K562 (cell line): ENCODE data around the gene BTBD2. TPM values are rescaled to one million over a fixed set of nuclear protein-coding genes. Genes with fewer than 3 reads are reported as not detected.

ENCODE experiments used
- ASH1L ChIP-seq: fragments of 450-650 bp; IDR thresholded peaks from 2 replicates; pipeline ENCODE4 v1.6.1; 2018; ENCODE audit warnings: borderline replicate concordance, mild to moderate bottlenecking, low read depth; ENCODE audit not compliant: partially characterized antibody
- EGR1 ChIP-seq: fragments of 450-650 bp; conservative IDR thresholded peaks from 2 replicates; pipeline ENCODE4 v1.6.1; 2017; ENCODE audit warnings: mild to moderate bottlenecking
- ERF ChIP-seq: fragments of 450-650 bp; formaldehyde crosslinking; IDR thresholded peaks from 2 replicates; pipeline ENCODE4 v1.4.0; 2020; ENCODE audit warnings: mild to moderate bottlenecking, mixed read lengths
- NFE2L1 ChIP-seq: fragments of 450-650 bp; IDR thresholded peaks from 2 replicates; pipeline ENCODE4 v1.6.1; 2016; ENCODE audit warnings: missing genetic modification characterization, low read depth, mild to moderate bottlenecking, missing compliant biosample characterization, moderate library complexity, borderline replicate concordance
- PTBP1 ChIP-seq: fragments of 200-400 bp; formaldehyde crosslinking; IDR thresholded peaks from 2 replicates; pipeline ENCODE4 v1.6.1; 2017; ENCODE audit warnings: low read depth, low read length
- RBM15 ChIP-seq: fragments of 200-400 bp; formaldehyde crosslinking; IDR thresholded peaks from 2 replicates; pipeline ENCODE4 v1.6.1; 2018; ENCODE audit warnings: mild to moderate bottlenecking, low read length, moderate library complexity; ENCODE audit not compliant: insufficient read depth
- RBM17 ChIP-seq: fragments of 200-400 bp; formaldehyde crosslinking; IDR thresholded peaks from 2 replicates; pipeline ENCODE4 v1.6.1; 2017; ENCODE audit warnings: low read depth, mild to moderate bottlenecking, low read length, borderline replicate concordance
- RCOR1 ChIP-seq, 2 experiments: IDR thresholded peaks; 2 replicates each; pipeline ENCODE4 v1.6.1; 2012; ENCODE audit warnings: low read depth in 2 of 2, low read length in 2 of 2, borderline replicate concordance in 1 of 2, improper control_type of control experiment in 1 of 2
- RFX5 ChIP-seq: IDR thresholded peaks from 2 replicates; pipeline ENCODE4 v1.6.1; 2011; ENCODE audit warnings: low read depth, mild to moderate bottlenecking, improper control_type of control experiment, low read length
- SMAD4 ChIP-seq: fragments of 250-450 bp; sonication (Bioruptor Pico); conservative IDR thresholded peaks from 2 replicates; pipeline ENCODE4 v1.8.0; 2021; ENCODE audit warnings: inconsistent platforms, mild to moderate bottlenecking, moderate library complexity
- TGIF2 ChIP-seq: sonication (generic); formaldehyde crosslinking; IDR thresholded peaks from 2 replicates; pipeline ENCODE4 v1.8.1; 2022; ENCODE audit warnings: mild to moderate bottlenecking, missing genetic modification reagents, moderate library complexity
- XRCC4 ChIP-seq: IDR thresholded peaks from one replicate; pipeline ENCODE4 v1.6.1; 2011; ENCODE audit not compliant: insufficient read depth, insufficient read length; ENCODE audit errors: extremely low read depth
- ZNF507 ChIP-seq: conservative IDR thresholded peaks from 2 replicates; pipeline ENCODE4 v1.6.1; 2017; ENCODE audit warnings: missing genetic modification characterization, missing compliant biosample characterization
- ZZZ3 ChIP-seq: fragments of 450-650 bp; IDR thresholded peaks from 2 replicates; pipeline ENCODE4 v1.6.1; 2016; ENCODE audit warnings: antibody characterized with exemption, mild to moderate bottlenecking, moderate library complexity
- polyA plus RNA-seq, 8 experiments: library from polyadenylated mRNA; depleted of rRNA in 4 of 8; stranded (reverse) in 5 of 8; unstranded in 3 of 8; fragments of >200 nt; fragmentation: Nextera tagmentation in 2 of 8; fragmentation: Illumina TruSeq in 1 of 8; extraction: Ambion mirVana in 2 of 8; extraction: Trizol in 1 of 8; gene quantifications; 2 replicates each; pipeline versions ENCODE4 v1.2.1 to v1.2.3, GENCODE V29; 2011 to 2014; ENCODE audit warnings: inconsistent platforms in 1 of 8, missing spikeins in 1 of 8
- total RNA-seq, 7 experiments: library from RNA; depleted of rRNA in 6 of 7; stranded (reverse); fragments of >200 nt in 6 of 7; fragmentation: Illumina TruSeq in 2 of 7; extraction: Trizol in 2 of 7; gene quantifications; 2 replicates each; pipeline versions ENCODE4 v1.2.1 to v1.2.3, GENCODE V29; 2011 to 2021; ENCODE audit warnings: low replicate concordance in 1 of 7
- TF ChIP-seq, protein P1 (sequence below): fragments of 200-600 bp; sonication (generic); IDR thresholded peaks from one replicate; pipeline ENCODE4 v1.6.1; 2012; ENCODE audit warnings: mild to moderate bottlenecking, low read depth, low read length, inconsistent platforms
- TF ChIP-seq, protein P2 (sequence below): fragments of 450-650 bp; formaldehyde crosslinking; conservative IDR thresholded peaks from 2 replicates; pipeline ENCODE4 v1.4.0; 2022; ENCODE audit warnings: mild to moderate bottlenecking, missing genetic modification characterization

The BTBD2 gene
- total and polyA plus RNA-seq, 9 of the 15 experiments (the other 6 are each of a cell fraction or from before 2014, with no cell fraction given): 0.10 to 15.6 (median 6.9) TPM

DNA sequence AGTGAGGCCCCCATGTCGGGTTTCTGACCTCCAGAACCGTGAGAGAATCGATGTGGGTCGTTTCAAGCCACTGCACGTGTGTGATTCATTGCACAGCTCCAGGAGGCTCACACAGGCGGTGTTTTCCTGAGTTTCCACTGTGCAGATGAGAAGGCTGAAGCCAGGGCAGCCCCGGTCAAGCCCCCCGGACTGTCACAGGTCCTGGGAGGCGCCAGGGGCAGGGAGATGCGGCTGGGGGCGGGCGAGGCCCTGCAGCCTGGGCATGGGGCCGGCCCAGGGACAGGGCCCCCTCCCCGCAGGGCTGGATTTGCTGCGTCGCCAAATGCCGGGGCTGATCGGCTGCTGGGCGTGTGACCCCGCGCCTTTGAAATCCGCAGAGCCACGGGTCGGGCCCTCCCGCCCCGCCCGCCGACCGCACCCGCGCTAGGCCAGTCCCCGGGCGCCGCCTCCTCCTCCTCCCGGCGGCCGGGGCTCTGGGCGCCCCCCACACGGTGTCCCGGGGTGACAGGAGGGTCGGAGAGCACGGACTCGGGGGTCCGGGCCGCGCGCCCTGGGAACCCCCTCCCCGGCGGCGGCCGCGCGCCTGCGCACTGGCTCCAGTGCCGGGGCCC, 45.5 kb upstream of the BTBD2 start (continued):
- TF ChIP-seq, protein P1, sequence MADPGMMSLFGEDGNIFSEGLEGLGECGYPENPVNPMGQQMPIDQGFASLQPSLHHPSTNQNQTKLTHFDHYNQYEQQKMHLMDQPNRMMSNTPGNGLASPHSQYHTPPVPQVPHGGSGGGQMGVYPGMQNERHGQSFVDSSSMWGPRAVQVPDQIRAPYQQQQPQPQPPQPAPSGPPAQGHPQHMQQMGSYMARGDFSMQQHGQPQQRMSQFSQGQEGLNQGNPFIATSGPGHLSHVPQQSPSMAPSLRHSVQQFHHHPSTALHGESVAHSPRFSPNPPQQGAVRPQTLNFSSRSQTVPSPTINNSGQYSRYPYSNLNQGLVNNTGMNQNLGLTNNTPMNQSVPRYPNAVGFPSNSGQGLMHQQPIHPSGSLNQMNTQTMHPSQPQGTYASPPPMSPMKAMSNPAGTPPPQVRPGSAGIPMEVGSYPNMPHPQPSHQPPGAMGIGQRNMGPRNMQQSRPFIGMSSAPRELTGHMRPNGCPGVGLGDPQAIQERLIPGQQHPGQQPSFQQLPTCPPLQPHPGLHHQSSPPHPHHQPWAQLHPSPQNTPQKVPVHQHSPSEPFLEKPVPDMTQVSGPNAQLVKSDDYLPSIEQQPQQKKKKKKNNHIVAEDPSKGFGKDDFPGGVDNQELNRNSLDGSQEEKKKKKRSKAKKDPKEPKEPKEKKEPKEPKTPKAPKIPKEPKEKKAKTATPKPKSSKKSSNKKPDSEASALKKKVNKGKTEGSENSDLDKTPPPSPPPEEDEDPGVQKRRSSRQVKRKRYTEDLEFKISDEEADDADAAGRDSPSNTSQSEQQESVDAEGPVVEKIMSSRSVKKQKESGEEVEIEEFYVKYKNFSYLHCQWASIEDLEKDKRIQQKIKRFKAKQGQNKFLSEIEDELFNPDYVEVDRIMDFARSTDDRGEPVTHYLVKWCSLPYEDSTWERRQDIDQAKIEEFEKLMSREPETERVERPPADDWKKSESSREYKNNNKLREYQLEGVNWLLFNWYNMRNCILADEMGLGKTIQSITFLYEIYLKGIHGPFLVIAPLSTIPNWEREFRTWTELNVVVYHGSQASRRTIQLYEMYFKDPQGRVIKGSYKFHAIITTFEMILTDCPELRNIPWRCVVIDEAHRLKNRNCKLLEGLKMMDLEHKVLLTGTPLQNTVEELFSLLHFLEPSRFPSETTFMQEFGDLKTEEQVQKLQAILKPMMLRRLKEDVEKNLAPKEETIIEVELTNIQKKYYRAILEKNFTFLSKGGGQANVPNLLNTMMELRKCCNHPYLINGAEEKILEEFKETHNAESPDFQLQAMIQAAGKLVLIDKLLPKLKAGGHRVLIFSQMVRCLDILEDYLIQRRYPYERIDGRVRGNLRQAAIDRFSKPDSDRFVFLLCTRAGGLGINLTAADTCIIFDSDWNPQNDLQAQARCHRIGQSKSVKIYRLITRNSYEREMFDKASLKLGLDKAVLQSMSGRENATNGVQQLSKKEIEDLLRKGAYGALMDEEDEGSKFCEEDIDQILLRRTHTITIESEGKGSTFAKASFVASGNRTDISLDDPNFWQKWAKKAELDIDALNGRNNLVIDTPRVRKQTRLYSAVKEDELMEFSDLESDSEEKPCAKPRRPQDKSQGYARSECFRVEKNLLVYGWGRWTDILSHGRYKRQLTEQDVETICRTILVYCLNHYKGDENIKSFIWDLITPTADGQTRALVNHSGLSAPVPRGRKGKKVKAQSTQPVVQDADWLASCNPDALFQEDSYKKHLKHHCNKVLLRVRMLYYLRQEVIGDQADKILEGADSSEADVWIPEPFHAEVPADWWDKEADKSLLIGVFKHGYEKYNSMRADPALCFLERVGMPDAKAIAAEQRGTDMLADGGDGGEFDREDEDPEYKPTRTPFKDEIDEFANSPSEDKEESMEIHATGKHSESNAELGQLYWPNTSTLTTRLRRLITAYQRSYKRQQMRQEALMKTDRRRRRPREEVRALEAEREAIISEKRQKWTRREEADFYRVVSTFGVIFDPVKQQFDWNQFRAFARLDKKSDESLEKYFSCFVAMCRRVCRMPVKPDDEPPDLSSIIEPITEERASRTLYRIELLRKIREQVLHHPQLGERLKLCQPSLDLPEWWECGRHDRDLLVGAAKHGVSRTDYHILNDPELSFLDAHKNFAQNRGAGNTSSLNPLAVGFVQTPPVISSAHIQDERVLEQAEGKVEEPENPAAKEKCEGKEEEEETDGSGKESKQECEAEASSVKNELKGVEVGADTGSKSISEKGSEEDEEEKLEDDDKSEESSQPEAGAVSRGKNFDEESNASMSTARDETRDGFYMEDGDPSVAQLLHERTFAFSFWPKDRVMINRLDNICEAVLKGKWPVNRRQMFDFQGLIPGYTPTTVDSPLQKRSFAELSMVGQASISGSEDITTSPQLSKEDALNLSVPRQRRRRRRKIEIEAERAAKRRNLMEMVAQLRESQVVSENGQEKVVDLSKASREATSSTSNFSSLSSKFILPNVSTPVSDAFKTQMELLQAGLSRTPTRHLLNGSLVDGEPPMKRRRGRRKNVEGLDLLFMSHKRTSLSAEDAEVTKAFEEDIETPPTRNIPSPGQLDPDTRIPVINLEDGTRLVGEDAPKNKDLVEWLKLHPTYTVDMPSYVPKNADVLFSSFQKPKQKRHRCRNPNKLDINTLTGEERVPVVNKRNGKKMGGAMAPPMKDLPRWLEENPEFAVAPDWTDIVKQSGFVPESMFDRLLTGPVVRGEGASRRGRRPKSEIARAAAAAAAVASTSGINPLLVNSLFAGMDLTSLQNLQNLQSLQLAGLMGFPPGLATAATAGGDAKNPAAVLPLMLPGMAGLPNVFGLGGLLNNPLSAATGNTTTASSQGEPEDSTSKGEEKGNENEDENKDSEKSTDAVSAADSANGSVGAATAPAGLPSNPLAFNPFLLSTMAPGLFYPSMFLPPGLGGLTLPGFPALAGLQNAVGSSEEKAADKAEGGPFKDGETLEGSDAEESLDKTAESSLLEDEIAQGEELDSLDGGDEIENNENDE: no peak
- TF ChIP-seq TGIF2 (CRISPR knock-in tag): no peak; the same call in 1 of the 2 replicates
- peak; percentile 66; the same call in 1 of the 2 replicates for TF ChIP-seq SMAD4 (CRISPR knock-in tag)
- TF ChIP-seq XRCC4: no peak
- no peak for TF ChIP-seq ZNF507
- TF ChIP-seq RCOR1 (IDR thresholded peaks at IDR 0.05; ENCODE audit: borderline replicate concordance in 1 of 2, low read depth in 2 of 2, low read length in 2 of 2): no peak
- TF ChIP-seq RBM15: no peak
- peak; percentile 86; the same call in 1 of the 2 replicates for TF ChIP-seq ERF
- 0 out of 2 replicates have a peak, but pooled peaks have one; percentile 4 for TF ChIP-seq EGR1
- TF ChIP-seq RFX5: no peak
- TF ChIP-seq NFE2L1: no peak
- no peak for TF ChIP-seq ZZZ3
- no peak for TF ChIP-seq PTBP1
- TF ChIP-seq ASH1L: no peak
- TF ChIP-seq, protein P2, sequence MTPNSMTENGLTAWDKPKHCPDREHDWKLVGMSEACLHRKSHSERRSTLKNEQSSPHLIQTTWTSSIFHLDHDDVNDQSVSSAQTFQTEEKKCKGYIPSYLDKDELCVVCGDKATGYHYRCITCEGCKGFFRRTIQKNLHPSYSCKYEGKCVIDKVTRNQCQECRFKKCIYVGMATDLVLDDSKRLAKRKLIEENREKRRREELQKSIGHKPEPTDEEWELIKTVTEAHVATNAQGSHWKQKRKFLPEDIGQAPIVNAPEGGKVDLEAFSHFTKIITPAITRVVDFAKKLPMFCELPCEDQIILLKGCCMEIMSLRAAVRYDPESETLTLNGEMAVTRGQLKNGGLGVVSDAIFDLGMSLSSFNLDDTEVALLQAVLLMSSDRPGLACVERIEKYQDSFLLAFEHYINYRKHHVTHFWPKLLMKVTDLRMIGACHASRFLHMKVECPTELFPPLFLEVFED: 0 out of 2 replicates have a peak, but pooled peaks have one; percentile 25
- TF ChIP-seq RBM17: no peak
